SJSA1 (cell line): Measurements from ENCODE around the gene FRMPD1. TPM values are rescaled to one million over a fixed set of nuclear protein-coding genes. Genes with fewer than 3 reads are reported as not detected.
A peak's percentile ranks its signal among the peaks of the same experiment; 100 is the strongest.
"Not testable (repeated sequence)": the region's sequence is repeated elsewhere in the genome, so short reads cannot be mapped to it uniquely, and the experiment has no call there.

ENCODE experiments used
- DNase-seq, 2 experiments: peaks; one replicate each; pipeline ENCODE4 v3.0.0-alpha.2; 2015 to 2020; ENCODE audit warnings: low spot score in 2 of 2, low read depth in 1 of 2
- H3K27ac ChIP-seq: fragments of 250-450 bp; sonication (Bioruptor Pico); 2 replicates; pipeline ENCODE4 v1.5.1; 2020; ENCODE audit warnings: mild to moderate bottlenecking, moderate library complexity
- H3K27me3 ChIP-seq: fragments of 250-450 bp; sonication (Bioruptor Pico); replicated peaks from 2 replicates; pipeline ENCODE4 v1.5.1; 2020; ENCODE audit warnings: mild to moderate bottlenecking, moderate library complexity
- H3K36me3 ChIP-seq: fragments of 250-450 bp; sonication (Bioruptor Pico); 2 replicates; pipeline ENCODE4 v1.5.1; 2020; ENCODE audit warnings: mild to moderate bottlenecking
- H3K4me1 ChIP-seq: fragments of 250-450 bp; sonication (Bioruptor Pico); replicated peaks from 2 replicates; pipeline ENCODE4 v1.6.1; 2021; ENCODE audit warnings: mild to moderate bottlenecking
- H3K4me3 ChIP-seq: fragments of 250-450 bp; sonication (Bioruptor Pico); 2 replicates; pipeline ENCODE4 v1.5.1; 2020; ENCODE audit warnings: mild to moderate bottlenecking
- H3K9me3 ChIP-seq: fragments of 250-450 bp; sonication (Bioruptor Pico); replicated peaks from 2 replicates; pipeline ENCODE4 v1.5.1; 2020; ENCODE audit warnings: mild to moderate bottlenecking
- total RNA-seq: library from RNA; depleted of rRNA; stranded (reverse); fragments of >200 nt; shearing (Covaris generic); gene quantifications from 2 replicates; pipeline ENCODE4 v1.2.3, GENCODE V29; 2014; rRNA removed

Gene FRMPD1, protein sequence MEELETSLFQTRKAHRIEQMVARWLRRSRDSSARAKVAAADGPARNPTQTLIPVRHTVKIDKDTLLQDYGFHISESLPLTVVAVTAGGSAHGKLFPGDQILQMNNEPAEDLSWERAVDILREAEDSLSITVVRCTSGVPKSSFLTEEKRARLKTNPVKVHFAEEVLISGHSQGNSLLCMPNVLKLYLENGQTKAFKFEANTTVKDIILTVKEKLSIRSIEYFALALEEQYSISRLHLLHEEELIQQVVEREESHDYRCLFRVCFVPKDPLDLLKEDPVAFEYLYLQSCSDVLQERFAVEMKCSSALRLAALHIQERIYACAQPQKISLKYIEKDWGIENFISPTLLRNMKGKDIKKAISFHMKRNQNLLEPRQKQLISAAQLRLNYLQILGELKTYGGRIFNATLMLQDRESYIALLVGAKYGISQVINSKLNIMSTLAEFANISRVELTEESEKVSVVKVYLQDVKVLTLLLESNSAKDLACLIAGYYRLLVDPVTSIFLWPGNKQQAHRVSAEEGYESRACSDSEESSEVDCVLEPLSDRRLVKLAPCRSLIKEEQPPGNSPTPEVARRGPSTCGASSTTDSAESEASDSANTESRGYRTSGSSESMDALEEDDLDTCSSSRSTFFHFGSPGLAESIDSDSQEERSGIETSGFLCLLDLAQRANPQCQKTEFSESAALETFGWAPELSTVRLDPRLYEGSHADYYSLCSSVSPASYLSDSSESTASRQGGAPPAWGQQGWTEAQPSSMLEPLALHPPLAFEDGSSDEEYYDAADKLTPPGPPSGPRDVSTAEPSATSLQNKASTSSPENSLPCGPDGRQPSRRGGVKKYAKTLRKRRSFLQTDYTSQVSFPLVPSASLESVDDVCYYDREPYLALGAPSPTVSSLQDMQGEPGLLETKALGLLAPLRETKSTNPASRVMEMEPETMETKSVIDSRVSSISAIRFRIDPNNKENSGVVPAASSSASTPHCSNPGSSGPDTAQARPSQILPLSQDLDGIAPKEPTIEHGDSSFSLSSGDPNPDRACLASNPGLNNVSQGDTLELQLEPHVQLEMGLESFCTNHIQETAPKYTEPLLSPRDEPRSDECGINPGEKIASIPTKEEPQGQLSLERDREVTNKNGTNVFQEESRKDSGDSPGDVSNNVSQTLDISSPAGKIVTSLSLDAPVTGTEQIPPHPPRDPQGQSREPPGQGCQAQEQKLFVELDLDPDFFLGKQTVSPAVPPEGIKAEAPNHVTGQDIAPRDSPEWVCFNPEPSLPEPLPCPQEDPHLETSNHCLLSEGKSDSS (N-terminal part only)
- total RNA-seq = not detected in 2 replicates

DNA sequence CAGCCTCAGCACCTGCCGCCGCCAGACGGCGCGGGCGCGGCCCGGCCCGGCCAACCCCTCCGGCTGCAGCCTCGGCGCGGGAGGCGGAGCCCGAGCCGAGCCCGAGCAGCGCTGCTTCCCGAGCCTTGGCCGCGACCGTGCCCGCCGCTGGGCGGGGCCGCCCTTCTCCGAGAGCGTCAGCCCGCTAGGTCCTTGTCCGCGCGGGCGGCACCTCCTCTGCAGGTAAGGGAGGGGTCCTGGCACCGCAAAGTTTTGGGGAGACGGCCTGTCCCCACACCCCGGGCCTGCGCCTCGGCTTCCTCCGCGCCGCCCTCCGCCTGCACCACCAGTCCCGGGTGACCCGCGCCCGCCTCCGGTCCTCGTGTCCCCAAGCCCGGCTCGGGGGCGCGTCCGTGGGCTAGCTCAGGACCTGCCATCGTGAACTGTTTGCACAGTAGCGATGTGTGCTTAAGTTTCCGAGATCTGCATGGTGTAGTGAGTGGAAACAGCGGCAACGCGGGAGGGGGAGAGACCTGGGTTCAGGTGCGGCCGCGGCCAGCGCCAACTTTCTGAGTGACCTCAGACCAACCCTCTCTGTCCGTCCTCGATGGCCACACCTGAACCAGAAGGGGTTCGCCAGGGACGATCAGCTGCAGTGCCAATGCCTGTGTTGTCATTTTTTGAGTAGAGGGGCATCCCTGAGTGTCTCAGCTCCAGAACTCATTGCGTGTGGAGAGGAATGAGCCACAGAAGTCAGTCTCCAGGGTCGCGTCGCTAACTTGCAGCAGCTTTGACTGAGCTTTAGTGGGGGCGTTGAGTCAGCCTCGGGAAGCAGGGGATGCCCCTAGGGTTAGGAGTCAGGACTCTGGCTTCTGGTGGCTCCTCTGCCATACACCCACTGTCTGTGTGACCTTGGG lies at the start of gene FRMPD1:
TSS of gene FRMPD1 (plus strand) at position 82 of the 896 bp plus-strand sequence. CDS start 41,688 bp downstream, outside the sequence.
- no peak within 1 kb of the TSS for H3K27ac ChIP-seq
- H3K27me3 ChIP-seq = peaks cover 22% of the 10 kb centered on the region
- no peak for DNase-seq
- 0 out of 2 replicates have a peak, but pooled peaks cover 4% of the 10 kb centered on the region for H3K4me1 ChIP-seq
- H3K9me3 ChIP-seq = no peaks in the 10 kb centered on the region; the same call in 1 of the 2 replicates
- peak within 1 kb of the TSS; percentile 23 for H3K4me3 ChIP-seq
- H3K36me3 ChIP-seq = no peaks in the 10 kb centered on the region

DNA sequence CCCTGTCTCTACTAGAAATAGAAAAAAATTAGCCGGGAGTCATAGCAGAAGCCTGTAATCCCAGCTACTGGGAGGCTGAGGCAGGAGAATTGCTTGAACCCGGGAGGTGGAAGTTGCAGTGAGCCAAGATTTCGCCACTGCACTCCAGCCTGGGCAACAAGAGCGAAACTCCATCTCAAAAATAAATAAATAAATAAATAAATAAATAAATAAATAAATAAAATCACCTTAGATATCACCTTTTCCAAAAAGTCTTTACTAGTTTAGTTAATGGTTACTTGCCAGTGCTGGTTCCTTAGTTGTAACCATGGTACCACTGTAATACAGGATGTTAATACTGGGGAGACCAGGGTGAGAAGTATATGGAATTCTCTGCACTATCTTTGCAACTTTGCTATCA lies 48.7 kb upstream of the FRMPD1 start:
- not testable (repeated sequence) for H3K36me3 ChIP-seq, H3K9me3 ChIP-seq, H3K4me3 ChIP-seq, H3K27me3 ChIP-seq, H3K4me1 ChIP-seq, DNase-seq, H3K27ac ChIP-seq

DNA sequence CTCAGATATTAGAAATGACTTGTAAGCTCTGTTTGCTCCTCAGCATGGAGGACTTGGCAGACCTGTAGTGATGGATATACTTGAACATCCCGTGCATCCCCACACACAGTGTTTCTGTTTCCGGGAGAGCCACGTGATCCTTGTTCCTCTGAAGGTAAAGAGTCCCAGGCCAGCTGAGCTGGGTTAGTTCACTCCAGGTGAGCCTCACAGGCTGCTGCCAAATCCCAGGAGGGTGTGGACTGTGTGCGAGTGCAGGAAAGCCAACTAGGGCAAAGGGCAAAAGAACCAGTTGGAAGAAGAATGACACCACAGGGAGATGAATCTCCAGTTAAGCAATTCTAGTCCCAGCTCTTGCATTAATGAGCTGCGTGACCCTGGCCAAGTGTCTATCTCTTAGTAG lies 47.9 kb upstream of the FRMPD1 start:
- H3K36me3 ChIP-seq = no peaks in the 10 kb centered on the region
- DNase-seq = no peak
- no peaks in the 10 kb centered on the region for H3K4me1 ChIP-seq
- no peaks in the 10 kb centered on the region for H3K27me3 ChIP-seq
- no peak overlapping the region for H3K27ac ChIP-seq
- no peaks in the 10 kb centered on the region for H3K9me3 ChIP-seq
- no peak overlapping the region for H3K4me3 ChIP-seq

DNA sequence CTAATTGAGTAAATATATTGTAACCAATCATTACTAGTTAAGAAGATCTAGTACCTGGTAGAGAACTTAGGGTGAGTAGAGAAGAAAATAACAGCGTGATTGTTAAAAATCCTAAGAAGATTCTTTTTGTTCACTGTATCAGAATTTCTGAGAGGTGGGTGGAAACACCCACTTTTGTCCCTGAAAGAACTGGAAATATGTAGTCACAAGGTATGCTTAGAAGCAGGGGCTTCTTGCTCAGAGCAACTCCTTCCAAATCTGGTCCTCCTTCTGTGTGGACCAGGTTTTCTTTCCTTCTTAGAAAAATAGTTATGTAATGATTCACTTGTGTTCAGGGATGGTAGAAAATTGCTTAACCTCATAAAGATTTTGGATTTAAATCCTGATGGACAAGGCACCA lies 46.5 kb upstream of the FRMPD1 start:
- Histone ChIP-seq H3K9me3 (no peaks in the 10 kb centered on the region), H3K36me3 (no peaks in the 10 kb centered on the region), H3K27ac (no peak overlapping the region), H3K4me1 (no peaks in the 10 kb centered on the region), H3K27me3 (no peaks in the 10 kb centered on the region), H3K4me3 (no peak overlapping the region)
- DNase-seq = no peak

DNA sequence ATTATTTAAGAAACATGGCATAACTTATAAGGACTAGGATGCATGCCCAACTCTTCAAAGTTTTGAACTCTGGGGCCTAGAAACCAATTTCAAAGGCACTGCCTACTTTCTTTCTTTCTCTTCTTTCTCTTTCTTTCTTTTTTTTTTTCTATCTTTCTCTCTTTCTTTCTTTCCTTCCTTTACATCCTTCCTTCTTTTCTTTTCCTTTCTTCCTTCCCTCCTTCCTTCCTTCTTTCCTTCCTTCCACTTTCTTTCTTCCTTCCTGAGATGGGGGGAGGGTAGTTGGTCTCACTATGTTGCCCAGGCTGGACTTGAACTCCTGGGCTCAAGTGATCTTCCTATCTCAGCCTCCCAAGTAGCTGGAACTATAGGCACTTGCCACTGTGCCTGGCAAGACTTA lies 42.5 kb upstream of the FRMPD1 start:
- no peak overlapping the region for H3K27ac ChIP-seq
- H3K27me3 ChIP-seq = no peaks in the 10 kb centered on the region
- H3K4me1 ChIP-seq = no peaks in the 10 kb centered on the region
- H3K4me3 ChIP-seq = no peak overlapping the region
- no peaks in the 10 kb centered on the region for H3K9me3 ChIP-seq
- no peak for DNase-seq
- H3K36me3 ChIP-seq = no peaks in the 10 kb centered on the region

DNA sequence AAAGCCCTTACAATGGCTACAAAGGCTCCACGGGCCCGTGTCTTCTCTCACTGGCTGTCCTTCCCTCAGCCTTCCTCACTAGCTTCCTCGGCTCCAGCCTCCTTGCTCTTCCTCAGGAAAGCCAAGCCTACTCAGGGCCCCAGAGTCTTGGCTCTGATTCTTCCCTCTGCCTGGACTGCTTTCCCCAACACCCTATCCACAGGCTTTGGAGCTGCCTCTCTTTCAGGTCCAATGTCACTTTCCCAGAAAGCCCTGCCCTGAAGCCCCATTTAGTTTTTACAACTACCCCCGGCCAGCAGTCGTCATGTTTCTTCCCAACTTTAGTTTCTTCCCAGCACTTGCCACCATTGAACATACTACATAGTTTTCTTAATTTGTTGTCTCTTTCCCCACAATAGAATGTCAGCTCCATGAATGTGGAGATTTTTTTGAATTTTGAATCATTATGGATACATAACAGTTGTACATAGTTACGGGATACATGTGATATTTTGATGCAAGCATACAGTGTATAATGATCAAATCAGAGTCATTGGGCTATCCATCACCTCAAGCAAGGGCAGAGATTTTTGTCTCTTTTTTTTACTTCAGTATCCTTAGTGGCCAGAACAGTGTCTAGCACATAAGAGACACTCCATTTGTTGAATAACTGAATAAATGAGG lies 40.9 kb upstream of the FRMPD1 start:
- Histone ChIP-seq H3K9me3 (no peaks in the 10 kb centered on the region), H3K4me1 (no peaks in the 10 kb centered on the region)
- no peak for DNase-seq

DNA sequence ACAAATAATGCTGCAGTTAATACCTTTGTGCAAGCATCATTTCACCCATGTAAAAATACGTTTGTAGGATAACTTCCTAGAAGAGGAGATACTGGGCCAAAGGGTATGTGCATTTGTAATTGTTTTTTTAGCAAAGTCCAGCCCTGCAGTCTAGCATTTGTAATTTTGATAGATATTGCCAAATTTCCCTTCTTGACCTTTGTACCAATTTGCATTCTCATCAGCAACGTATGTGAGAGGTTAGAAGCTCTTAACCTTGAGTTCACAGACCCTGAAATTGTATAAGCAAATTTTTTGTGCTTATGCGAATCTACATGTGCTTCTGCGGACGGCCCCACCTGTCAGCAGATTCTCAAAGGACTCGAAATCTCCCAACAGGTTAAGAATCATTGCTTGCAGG lies 39.7 kb upstream of the FRMPD1 start:
- DNase-seq = no peak
- no peak overlapping the region for H3K4me3 ChIP-seq
- H3K9me3 ChIP-seq = no peaks in the 10 kb centered on the region

More for the DNA sequence above, 40.9 kb upstream of the FRMPD1 start:
- no peak overlapping the region for H3K27ac ChIP-seq
- H3K36me3 ChIP-seq = no peaks in the 10 kb centered on the region
- H3K4me3 ChIP-seq = no peak overlapping the region
- H3K27me3 ChIP-seq = no peaks in the 10 kb centered on the region

DNA sequence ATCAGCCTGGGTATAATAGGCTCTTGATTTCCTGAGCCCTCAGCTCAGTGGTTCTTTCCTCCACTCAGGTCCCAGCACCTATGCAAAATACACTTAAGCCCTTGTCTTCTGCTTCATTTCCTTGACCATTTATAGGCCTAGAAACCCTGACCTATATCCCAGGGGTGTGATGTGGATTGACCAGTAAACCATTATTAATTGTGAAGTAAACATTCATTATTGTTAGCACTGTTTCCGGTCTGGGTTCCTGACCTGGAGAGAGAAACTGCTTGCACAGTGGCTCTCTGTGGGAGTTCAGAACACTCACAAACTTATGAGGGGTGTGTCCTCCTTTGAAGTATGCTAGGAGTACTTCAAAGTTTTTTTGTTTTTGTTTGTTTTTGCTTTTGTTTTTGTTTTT lies 38.8 kb upstream of the FRMPD1 start:
- no peaks in the 10 kb centered on the region for H3K27me3 ChIP-seq
- no peaks in the 10 kb centered on the region for H3K36me3 ChIP-seq
- DNase-seq = no peak
- H3K27ac ChIP-seq = no peak overlapping the region
- no peaks in the 10 kb centered on the region for H3K9me3 ChIP-seq
- H3K4me1 ChIP-seq = no peaks in the 10 kb centered on the region
- no peak overlapping the region for H3K4me3 ChIP-seq

More for the DNA sequence above, 39.7 kb upstream of the FRMPD1 start:
- no peak overlapping the region for H3K27ac ChIP-seq
- no peaks in the 10 kb centered on the region for H3K4me1 ChIP-seq
- no peaks in the 10 kb centered on the region for H3K36me3 ChIP-seq
- no peaks in the 10 kb centered on the region for H3K27me3 ChIP-seq

DNA sequence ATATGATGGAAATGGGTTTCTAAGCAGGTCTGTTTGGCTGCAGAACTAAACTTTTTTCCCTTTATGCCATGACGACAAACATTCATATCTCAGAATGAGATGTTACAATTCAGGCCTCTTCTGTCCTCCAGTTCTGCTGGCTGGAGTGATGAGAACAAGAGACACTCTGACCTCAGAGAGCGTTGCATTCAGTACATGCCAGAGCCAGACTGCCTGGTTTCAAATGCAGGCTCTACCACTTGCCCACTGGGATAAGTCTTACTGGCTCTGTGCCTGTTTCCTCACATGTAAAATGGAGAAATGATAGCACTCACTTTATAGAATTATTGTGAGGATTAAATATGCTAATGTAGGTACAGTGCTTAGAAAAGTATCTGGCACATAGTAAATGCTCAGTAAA lies 33.6 kb upstream of the FRMPD1 start:
- H3K36me3 ChIP-seq = no peaks in the 10 kb centered on the region
- H3K27ac ChIP-seq = no peak overlapping the region
- no peaks in the 10 kb centered on the region for H3K4me1 ChIP-seq
- DNase-seq = no peak
- H3K4me3 ChIP-seq = no peak overlapping the region
- no peaks in the 10 kb centered on the region for H3K27me3 ChIP-seq
- H3K9me3 ChIP-seq = no peaks in the 10 kb centered on the region

DNA sequence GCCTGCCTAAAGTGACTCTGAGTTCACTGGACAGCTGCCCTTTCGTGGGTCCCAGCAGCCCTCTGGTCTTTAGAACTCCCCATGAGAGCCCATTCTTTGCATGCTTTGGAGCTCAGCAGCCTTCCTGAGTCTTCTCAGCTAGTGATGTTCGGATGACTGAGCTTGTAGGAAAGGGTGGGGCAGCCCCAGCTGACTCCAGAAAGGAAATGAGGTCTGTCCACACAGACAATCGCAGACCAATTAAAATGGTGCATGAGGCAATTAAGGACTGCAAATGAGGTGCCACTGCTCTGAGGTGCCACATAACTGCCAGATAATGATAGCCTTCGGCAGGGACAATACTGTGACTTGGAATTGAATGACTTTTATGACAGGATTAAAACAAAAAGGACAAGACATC lies 32.9 kb upstream of the FRMPD1 start:
- DNase-seq = no peak
- Histone ChIP-seq H3K27me3 (no peaks in the 10 kb centered on the region), H3K27ac (no peak overlapping the region), H3K4me3 (no peak overlapping the region), H3K4me1 (no peaks in the 10 kb centered on the region), H3K36me3 (no peaks in the 10 kb centered on the region), H3K9me3 (no peaks in the 10 kb centered on the region)

DNA sequence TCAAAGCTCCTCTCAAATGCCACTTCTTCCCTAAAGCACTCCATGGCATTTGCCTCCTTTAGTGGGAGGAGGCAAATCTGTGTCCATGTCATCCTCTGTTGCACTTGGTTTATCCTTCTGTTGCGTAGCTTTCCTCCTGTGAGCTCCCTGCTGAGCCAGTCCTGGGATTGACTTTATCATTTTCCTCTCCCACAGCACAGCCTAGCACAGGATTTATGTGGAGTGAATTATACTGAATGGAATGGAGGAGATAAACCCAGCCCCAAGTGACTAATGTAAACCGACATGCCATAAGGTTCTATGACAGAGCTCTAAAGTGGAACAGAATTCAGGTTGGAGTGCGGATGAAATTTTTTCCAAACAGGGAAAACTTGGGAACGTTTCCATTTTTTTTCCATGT lies 31.9 kb upstream of the FRMPD1 start:
- DNase-seq = no peak
- Histone ChIP-seq H3K27ac (no peak overlapping the region), H3K4me1 (no peaks in the 10 kb centered on the region), H3K27me3 (no peaks in the 10 kb centered on the region), H3K36me3 (no peaks in the 10 kb centered on the region), H3K9me3 (no peaks in the 10 kb centered on the region), H3K4me3 (no peak overlapping the region)

DNA sequence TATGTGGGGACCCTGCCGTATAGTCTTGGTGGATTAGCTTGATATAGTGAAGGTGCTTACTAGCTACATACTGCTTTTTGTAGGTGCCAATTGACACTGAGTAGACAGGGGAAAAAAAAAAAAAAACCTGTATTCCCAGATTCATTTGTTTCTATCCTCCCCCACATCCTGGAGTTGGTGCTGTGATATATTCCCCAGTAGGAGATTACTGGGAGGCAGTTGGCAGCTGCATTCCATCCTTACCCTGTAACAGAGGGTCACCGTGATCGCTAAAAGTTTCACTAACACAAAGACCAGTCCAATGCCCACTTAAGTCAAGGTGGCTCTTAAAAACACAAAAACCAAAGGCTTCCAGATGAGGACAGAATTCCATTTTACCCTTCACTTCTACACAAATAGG lies 30.9 kb upstream of the FRMPD1 start:
- H3K36me3 ChIP-seq = no peaks in the 10 kb centered on the region
- no peak overlapping the region for H3K27ac ChIP-seq
- H3K4me3 ChIP-seq = no peak overlapping the region
- H3K9me3 ChIP-seq = no peaks in the 10 kb centered on the region
- no peak for DNase-seq
- H3K27me3 ChIP-seq = no peaks in the 10 kb centered on the region
- H3K4me1 ChIP-seq = no peaks in the 10 kb centered on the region
